Stimulated activated memory B cell treated with anti-CD40 and anti-IgM and Interleukin-4, amounts not matched to agents 10 μg/mL and 1 μg/mL and 100 μg/mL, for 72 hours (primary cell): ENCODE results near the gene AP2B1.

Experiments
- ATAC-seq: fragments of 150-1000 bp; cut with Tn5 transposase; 2 replicates; pipeline ENCODE4 v1.10.0; 2021
- H3K27ac Mint-ChIP-seq: one replicate; pipeline ENCODE4 v1.8.0; 2022; ENCODE audit warnings: mild to moderate bottlenecking, mixed read lengths
- H3K27me3 Mint-ChIP-seq: one replicate; pipeline ENCODE4 v1.8.0; 2022; ENCODE audit warnings: mixed read lengths
- H3K36me3 Mint-ChIP-seq: one replicate; pipeline ENCODE4 v1.8.0; 2022; ENCODE audit warnings: mixed read lengths
- H3K4me1 Mint-ChIP-seq: one replicate; pipeline ENCODE4 v1.8.0; 2022; ENCODE audit warnings: mixed read lengths
- H3K4me3 Mint-ChIP-seq: one replicate; pipeline ENCODE4 v1.8.0; 2022; ENCODE audit warnings: mild to moderate bottlenecking, moderate library complexity, mixed read lengths
- H3K9me3 Mint-ChIP-seq: one replicate; pipeline ENCODE4 v1.8.0; 2022; ENCODE audit warnings: mixed read lengths

The AP2B1 gene

GRCh38 chr17:35587074-35587961 lies at the start of gene AP2B1:
AP2B1 (plus strand) TSS chr17:35587322; CDS start chr17:35594031, 6,709 bp downstream.
- peaks cover 39% of the 10 kb centered on the region for H3K4me1 Mint-ChIP-seq
- peak within 1 kb of the TSS; percentile 91 for H3K4me3 Mint-ChIP-seq
- H3K27me3 Mint-ChIP-seq: no peaks in the 10 kb centered on the region
- peaks cover 6% of the 10 kb centered on the region for H3K36me3 Mint-ChIP-seq
- peak within 1 kb of the TSS; percentile 98 for H3K27ac Mint-ChIP-seq
- peak; percentile 98 for ATAC-seq
- H3K9me3 Mint-ChIP-seq: no peaks in the 10 kb centered on the region

DNA sequence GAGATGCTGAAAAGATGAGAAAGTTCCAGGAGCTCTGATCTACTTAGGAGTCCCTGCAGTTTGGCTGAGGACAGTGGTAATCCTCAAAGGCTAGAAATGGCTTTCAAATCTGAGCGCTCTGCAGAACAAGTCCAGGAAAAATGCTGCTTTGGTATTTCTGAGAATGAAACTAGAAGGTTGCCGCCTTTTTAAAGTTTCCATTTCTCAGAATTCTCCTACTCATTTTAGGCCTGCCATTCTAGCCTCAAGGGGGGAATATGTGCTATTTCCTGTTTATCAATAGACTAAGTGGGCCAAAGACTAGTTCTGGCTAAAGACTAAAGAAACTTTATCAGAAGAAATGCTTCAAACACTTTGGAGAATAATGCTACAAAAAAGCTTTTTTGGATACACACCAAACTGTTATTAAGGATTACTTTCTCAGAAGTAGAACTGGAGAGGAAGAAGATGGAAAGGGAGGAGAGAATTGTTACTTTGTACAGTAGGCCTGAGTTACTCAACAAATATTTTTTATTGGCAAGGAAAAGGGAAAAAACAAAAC lies 49.5 kb upstream of the AP2B1 start, which contains the start of gene SLFN12L:
Gene SLFN12L, minus strand, starts transcription at position 78 of the 541 bp plus-strand sequence. CDS start 15,314 bp downstream, outside the sequence.
- Mint-ChIP-seq H3K9me3 (no peaks in the 10 kb centered on the region), H3K4me1 (peaks cover 52% of the 10 kb centered on the region), H3K36me3 (peaks cover 5% of the 10 kb centered on the region), H3K27me3 (no peaks in the 10 kb centered on the region), H3K27ac (peak within 1 kb of the TSS; percentile 95), H3K4me3 (peak within 1 kb of the TSS; percentile 82)
- ATAC-seq: peak; percentile 66

DNA sequence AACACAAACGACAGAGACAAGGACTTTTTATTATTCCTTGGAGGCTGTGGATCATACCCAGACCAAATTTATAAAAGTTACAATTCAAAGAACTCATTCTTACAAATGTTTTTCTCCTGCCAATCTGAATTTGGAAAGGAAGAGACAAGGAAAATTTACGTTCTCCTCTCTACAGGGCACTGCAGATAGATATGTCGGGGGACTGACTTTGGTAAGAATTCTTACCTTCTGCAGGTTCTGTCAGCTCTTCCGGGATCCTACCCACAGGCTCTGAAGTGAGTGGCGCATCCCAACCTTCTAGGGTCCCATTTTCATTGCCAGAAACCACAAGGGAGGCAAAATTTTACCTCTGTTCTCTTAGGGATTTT lies 47.5 kb upstream of the AP2B1 start:
- H3K4me3 Mint-ChIP-seq: peak overlapping the region; percentile 84
- H3K4me1 Mint-ChIP-seq: peaks cover 46% of the 10 kb centered on the region
- ATAC-seq: no peak
- no peaks in the 10 kb centered on the region for H3K27me3 Mint-ChIP-seq
- peaks cover 5% of the 10 kb centered on the region for H3K36me3 Mint-ChIP-seq
- H3K9me3 Mint-ChIP-seq: no peaks in the 10 kb centered on the region
- peak overlapping the region; percentile 97 for H3K27ac Mint-ChIP-seq

GRCh38 chr17:35540589-35541404 lies 46.3 kb upstream of the AP2B1 start:
- Mint-ChIP-seq H3K9me3 (no peaks in the 10 kb centered on the region), H3K4me1 (peaks cover 46% of the 10 kb centered on the region), H3K27me3 (no peaks in the 10 kb centered on the region), H3K27ac (peak overlapping the region; percentile 97), H3K36me3 (peaks cover 5% of the 10 kb centered on the region), H3K4me3 (peak overlapping the region; percentile 93)
- ATAC-seq: peak; percentile 84

DNA sequence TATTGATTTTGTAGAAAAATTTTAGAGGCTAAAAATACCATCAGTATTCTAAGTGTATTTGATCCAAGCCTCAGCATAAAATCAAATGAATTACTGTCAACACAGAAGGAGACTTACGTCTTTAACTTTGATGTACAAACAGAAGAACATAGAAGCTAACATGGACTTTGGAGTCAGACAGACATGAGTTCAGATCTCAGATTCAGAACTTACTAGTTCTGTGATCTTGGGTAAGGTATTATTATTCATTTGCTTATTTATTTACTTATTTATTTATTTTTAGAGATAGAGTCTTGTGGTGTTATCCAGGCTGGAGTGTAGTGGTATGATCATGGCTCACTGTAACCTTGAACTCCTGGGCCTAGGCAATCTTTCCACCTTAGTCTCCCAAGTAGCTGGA lies 45.7 kb upstream of the AP2B1 start:
- peaks cover 5% of the 10 kb centered on the region for H3K36me3 Mint-ChIP-seq
- no peaks in the 10 kb centered on the region for H3K27me3 Mint-ChIP-seq
- H3K27ac Mint-ChIP-seq: peak overlapping the region; percentile 97
- peaks cover 51% of the 10 kb centered on the region for H3K4me1 Mint-ChIP-seq
- no peaks in the 10 kb centered on the region for H3K9me3 Mint-ChIP-seq
- peak overlapping the region; percentile 93 for H3K4me3 Mint-ChIP-seq
- ATAC-seq: no peak

DNA sequence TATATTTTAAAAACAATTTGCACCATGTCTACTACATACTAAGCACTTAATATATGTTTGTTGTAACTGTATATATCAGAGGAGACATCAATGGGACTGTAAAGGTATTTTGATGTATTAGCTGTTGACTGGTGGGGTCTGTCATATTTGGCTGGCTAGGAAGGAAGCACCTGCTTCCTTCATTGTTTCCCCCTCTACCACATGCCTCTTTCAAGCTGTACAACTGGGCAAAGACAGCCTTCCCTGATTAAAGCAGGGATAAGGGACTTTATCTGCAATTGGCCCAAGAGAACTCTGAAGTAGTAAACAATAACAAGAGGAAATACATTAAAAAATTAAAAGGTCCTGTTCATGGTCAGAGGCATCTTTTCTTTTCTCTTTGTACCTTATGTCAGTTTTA lies 44.1 kb upstream of the AP2B1 start:
- peaks cover under 1% of the 10 kb centered on the region for H3K36me3 Mint-ChIP-seq
- H3K27ac Mint-ChIP-seq: no peak overlapping the region
- no peaks in the 10 kb centered on the region for H3K9me3 Mint-ChIP-seq
- H3K4me3 Mint-ChIP-seq: no peak overlapping the region
- peaks cover 42% of the 10 kb centered on the region for H3K4me1 Mint-ChIP-seq
- ATAC-seq: no peak
- no peaks in the 10 kb centered on the region for H3K27me3 Mint-ChIP-seq

- H3K4me1 Mint-ChIP-seq: peaks cover 33% of the 10 kb centered on the region
- no peak overlapping the region for H3K27ac Mint-ChIP-seq
- no peak for ATAC-seq
- no peaks in the 10 kb centered on the region for H3K36me3 Mint-ChIP-seq
- no peak overlapping the region for H3K4me3 Mint-ChIP-seq
- no peaks in the 10 kb centered on the region for H3K27me3 Mint-ChIP-seq
- no peaks in the 10 kb centered on the region for H3K9me3 Mint-ChIP-seq
Measured at GRCh38 chr17:35543856-35544255, 43.3 kb upstream of the AP2B1 start.

DNA sequence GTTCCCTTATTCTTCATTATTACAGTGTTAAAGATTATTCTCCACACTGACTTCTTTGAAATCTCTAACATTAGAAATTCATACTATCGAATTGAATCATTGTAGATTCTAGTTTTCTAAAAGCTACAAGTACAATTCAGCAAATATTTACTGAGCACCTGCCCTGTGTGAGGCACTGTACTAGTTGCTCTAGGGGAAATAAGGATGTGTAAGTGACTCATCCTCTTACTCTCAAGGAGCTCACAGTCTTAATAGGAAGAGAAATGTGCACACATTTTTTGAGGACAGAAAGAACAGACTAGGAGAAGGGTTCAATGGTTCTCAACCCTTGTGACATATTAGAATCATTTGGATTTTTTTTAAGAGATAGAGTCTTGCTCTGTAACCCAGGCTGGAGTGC lies 42.0 kb upstream of the AP2B1 start:
- no peak overlapping the region for H3K4me3 Mint-ChIP-seq
- ATAC-seq: no peak

DNA sequence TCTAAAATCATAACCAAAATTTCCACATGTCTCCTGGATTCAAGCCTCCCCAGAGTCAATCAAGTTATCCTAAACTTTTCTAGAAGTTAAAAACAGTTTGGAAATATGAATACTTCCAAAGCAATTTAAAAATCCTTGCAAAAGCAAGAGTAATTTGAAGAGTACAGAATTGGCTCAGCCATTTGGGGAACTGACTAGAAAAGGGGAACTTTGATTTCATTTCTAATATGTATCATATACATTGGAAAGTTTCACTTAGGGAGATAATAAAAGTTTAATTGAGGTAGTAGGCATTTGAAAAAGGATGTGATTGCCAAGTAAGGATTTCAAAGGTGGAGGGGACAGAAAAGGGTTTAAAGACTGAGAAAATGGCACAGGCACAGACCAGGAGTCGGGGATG lies 40.6 kb upstream of the AP2B1 start:
- H3K27me3 Mint-ChIP-seq: no peaks in the 10 kb centered on the region

More for the DNA sequence above, 42.0 kb upstream of the AP2B1 start:
- Mint-ChIP-seq H3K9me3 (no peaks in the 10 kb centered on the region), H3K27ac (no peak overlapping the region), H3K4me1 (peaks cover 21% of the 10 kb centered on the region), H3K27me3 (no peaks in the 10 kb centered on the region), H3K36me3 (no peaks in the 10 kb centered on the region)

DNA sequence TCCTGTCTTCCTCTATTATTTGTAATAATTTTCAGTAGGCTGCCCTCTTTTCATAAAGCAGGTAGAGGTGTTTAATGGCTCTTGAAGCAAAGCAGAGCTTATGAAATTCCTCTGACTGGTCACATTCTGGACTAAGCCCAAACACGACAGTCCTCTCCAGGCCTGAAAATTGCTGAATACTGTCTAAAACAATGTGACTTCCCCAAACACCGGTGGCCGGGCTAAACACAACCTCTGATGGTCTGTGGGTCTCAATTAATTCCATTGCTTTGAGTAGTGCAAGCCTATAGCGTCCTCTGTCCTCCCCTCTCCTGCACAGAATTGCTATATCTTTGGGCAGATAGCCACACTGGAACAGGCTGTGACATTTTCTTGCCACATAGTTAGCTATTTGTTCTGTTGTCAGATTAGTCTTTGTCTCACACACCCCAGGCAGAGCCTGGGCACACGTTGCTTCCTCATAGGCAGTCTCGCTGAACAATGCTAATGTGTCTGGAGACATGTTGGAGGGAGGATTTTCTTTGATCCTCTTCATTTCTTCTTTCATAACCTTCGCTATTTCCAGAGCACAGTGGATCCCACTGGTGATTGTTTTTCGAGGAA lies 38.8 kb upstream of the AP2B1 start:
- Mint-ChIP-seq H3K36me3 (no peaks in the 10 kb centered on the region), H3K4me1 (peaks cover 11% of the 10 kb centered on the region), H3K27ac (no peak overlapping the region), H3K27me3 (no peaks in the 10 kb centered on the region), H3K4me3 (no peak overlapping the region), H3K9me3 (no peaks in the 10 kb centered on the region)
- no peak for ATAC-seq

More for the DNA sequence above, 40.6 kb upstream of the AP2B1 start:
- H3K4me3 Mint-ChIP-seq: peak overlapping the region; percentile 5
- no peaks in the 10 kb centered on the region for H3K36me3 Mint-ChIP-seq
- no peak for ATAC-seq
- peak overlapping the region; percentile 38 for H3K27ac Mint-ChIP-seq
- H3K4me1 Mint-ChIP-seq: peaks cover 11% of the 10 kb centered on the region
- no peaks in the 10 kb centered on the region for H3K9me3 Mint-ChIP-seq

GRCh38 chr17:35548978-35549377 lies 38.1 kb upstream of the AP2B1 start:
- H3K9me3 Mint-ChIP-seq: no peaks in the 10 kb centered on the region
- no peaks in the 10 kb centered on the region for H3K36me3 Mint-ChIP-seq
- peaks cover 11% of the 10 kb centered on the region for H3K4me1 Mint-ChIP-seq
- ATAC-seq: no peak
- no peak overlapping the region for H3K27ac Mint-ChIP-seq
- H3K4me3 Mint-ChIP-seq: no peak overlapping the region
- H3K27me3 Mint-ChIP-seq: no peaks in the 10 kb centered on the region

GRCh38 chr17:35553310-35553709 lies 33.8 kb upstream of the AP2B1 start:
- ATAC-seq: no peak
- Mint-ChIP-seq H3K27ac (no peak overlapping the region), H3K4me3 (no peak overlapping the region), H3K36me3 (no peaks in the 10 kb centered on the region), H3K27me3 (peaks cover 3% of the 10 kb centered on the region), H3K9me3 (no peaks in the 10 kb centered on the region), H3K4me1 (no peaks in the 10 kb centered on the region)

DNA sequence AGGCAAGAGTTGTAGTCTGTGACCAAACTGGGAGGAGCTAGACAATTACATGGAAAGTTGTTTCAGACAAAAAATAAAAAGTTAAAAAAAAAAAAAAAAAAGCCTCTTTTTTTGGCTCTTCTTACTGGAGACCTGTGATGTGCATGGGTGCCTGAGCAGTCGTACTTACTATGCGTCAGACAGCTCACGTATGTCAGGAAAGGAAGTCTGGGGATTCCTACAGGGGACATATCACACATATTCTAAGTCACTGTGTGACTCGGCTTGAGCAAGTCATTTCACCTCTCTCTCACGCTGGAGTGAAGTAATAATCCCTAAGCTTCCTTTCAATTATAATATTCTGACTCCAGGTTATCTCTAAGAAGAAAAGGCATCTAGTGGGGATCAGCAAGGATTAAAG lies 32.5 kb upstream of the AP2B1 start:
- H3K27ac Mint-ChIP-seq: no peak overlapping the region
- H3K4me1 Mint-ChIP-seq: no peaks in the 10 kb centered on the region
- no peaks in the 10 kb centered on the region for H3K36me3 Mint-ChIP-seq
- H3K27me3 Mint-ChIP-seq: peaks cover 15% of the 10 kb centered on the region
- no peak overlapping the region for H3K4me3 Mint-ChIP-seq
- H3K9me3 Mint-ChIP-seq: no peaks in the 10 kb centered on the region
- peak; percentile 72 for ATAC-seq

DNA sequence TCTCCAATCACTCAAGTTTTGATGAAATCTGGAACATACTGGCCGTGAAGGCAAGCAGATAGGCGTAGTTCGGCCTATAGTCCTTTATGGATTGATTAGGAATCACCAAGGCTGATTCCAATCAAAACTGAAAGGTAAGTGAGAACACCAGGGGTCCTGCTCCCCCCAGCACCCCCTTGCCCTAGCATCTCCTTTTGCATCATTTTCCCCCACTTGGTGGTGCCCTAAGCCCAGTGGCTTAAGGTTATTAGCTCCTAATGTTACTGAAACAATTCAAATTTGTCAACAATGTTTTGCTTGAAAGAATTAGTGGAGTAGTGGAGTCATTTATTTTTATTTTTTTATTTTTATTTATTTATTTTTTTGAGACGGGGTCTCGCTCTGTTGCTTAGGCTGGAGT lies 31.4 kb upstream of the AP2B1 start:
- no peak for ATAC-seq
- Mint-ChIP-seq H3K36me3 (no peaks in the 10 kb centered on the region), H3K27me3 (peaks cover 19% of the 10 kb centered on the region), H3K9me3 (no peaks in the 10 kb centered on the region), H3K27ac (no peak overlapping the region), H3K4me3 (no peak overlapping the region), H3K4me1 (no peaks in the 10 kb centered on the region)

GRCh38 chr17:35557353-35557752 lies 29.8 kb upstream of the AP2B1 start:
- no peak overlapping the region for H3K27ac Mint-ChIP-seq

More at GRCh38 chr17:35557353-35557752, 29.8 kb upstream of the AP2B1 start:
- Mint-ChIP-seq H3K4me1 (no peaks in the 10 kb centered on the region), H3K36me3 (no peaks in the 10 kb centered on the region), H3K27me3 (peaks cover 19% of the 10 kb centered on the region), H3K9me3 (no peaks in the 10 kb centered on the region), H3K4me3 (no peak overlapping the region)
- no peak for ATAC-seq
